Stimulated activated CD4-positive, alpha-beta T cell treated with anti-CD3 and anti-CD28 coated beads, TNF-alpha, amount 100 ng/mL, for 1 hour (primary cell): ENCODE measurements around the gene BHLHE23.

Source experiments
- DNase-seq, 3 donors: peaks; one replicate each; pipeline ENCODE4 v3.0.0-alpha.2; 2020; ENCODE audit warnings: low read depth in 3 of 3, low spot score in 1 of 3

BHLHE23 gene

GRCh38 chr20:62993856-62994494 lies 12.8 kb downstream of the BHLHE23 start:
- DNase-seq = no peak

- no peak for DNase-seq
These were observed 14.9 kb downstream of the BHLHE23 start for GRCh38 chr20:62991863-62992262.

GRCh38 chr20:62991196-62991807 lies 15.5 kb downstream of the BHLHE23 start:
- DNase-seq = no peak

GRCh38 chr20:62990306-62990825 lies 16.4 kb downstream of the BHLHE23 start:
- no peak for DNase-seq

GRCh38 chr20:62989201-62989601 lies 17.6 kb downstream of the BHLHE23 start:
- DNase-seq = no peak

- DNase-seq = no peak
These were observed 19.6 kb downstream of the BHLHE23 start for GRCh38 chr20:62987114-62987513.

GRCh38 chr20:62986257-62986800 lies 20.4 kb downstream of the BHLHE23 start:
- no peak for DNase-seq

- no peak for DNase-seq
These were observed 21.4 kb downstream of the BHLHE23 start for GRCh38 chr20:62985444-62985778.

- DNase-seq = no peak
These were observed 21.9 kb downstream of the BHLHE23 start for GRCh38 chr20:62984666-62985443.

GRCh38 chr20:62983210-62983609 lies 23.6 kb downstream of the BHLHE23 start:
- DNase-seq = no peak

GRCh38 chr20:62982124-62983075 lies 24.4 kb downstream of the BHLHE23 start:
- no peak for DNase-seq

- DNase-seq = no peak
These were observed 25.8 kb downstream of the BHLHE23 start for GRCh38 chr20:62980970-62981369.

- no peak for DNase-seq
These were observed 26.3 kb downstream of the BHLHE23 start for GRCh38 chr20:62980380-62980960.

- no peak for DNase-seq
These were observed 26.8 kb downstream of the BHLHE23 start for GRCh38 chr20:62979876-62980373.

GRCh38 chr20:62979310-62979709 lies 27.5 kb downstream of the BHLHE23 start:
- DNase-seq = no peak

GRCh38 chr20:62978561-62978943 lies 28.2 kb downstream of the BHLHE23 start:
- DNase-seq = no peak

- DNase-seq = peak; percentile 51 to 63 (median 61)
These were observed 28.9 kb downstream of the BHLHE23 start for GRCh38 chr20:62977613-62978560.

GRCh38 chr20:62976886-62977285 lies 29.9 kb downstream of the BHLHE23 start:
- no peak for DNase-seq
